Effector memory CD8-positive, alpha-beta T cell (primary cell): ENCODE data around the gene WAPL.

ENCODE experiments used
- ATAC-seq: fragments of 150-1000 bp; cut with Tn5 transposase; replicated peaks from 2 replicates; pipeline ENCODE4 v1.10.0; 2021; ENCODE audit warnings: mild to moderate bottlenecking, moderate library complexity
- DNase-seq, 3 experiments: peaks; one replicate each; pipeline ENCODE4 v3.0.0; 2021
- H3K27ac Mint-ChIP-seq, 2 donors: one replicate each; pipeline ENCODE4 v1.8.0; 2022; ENCODE audit warnings: mild to moderate bottlenecking in 2 of 2, mixed read lengths in 2 of 2, moderate library complexity in 2 of 2
- H3K27me3 Mint-ChIP-seq, 2 donors: one replicate each; pipeline ENCODE4 v1.8.0; 2022; ENCODE audit warnings: mixed read lengths in 2 of 2
- H3K36me3 Mint-ChIP-seq: one replicate; pipeline ENCODE4 v1.8.0; 2022; ENCODE audit warnings: mild to moderate bottlenecking, moderate library complexity, mixed read lengths; ENCODE audit not compliant: insufficient read depth
- H3K4me1 Mint-ChIP-seq, 2 donors: one replicate each; pipeline ENCODE4 v1.8.0; 2022; ENCODE audit warnings: low read depth in 2 of 2, mixed read lengths in 2 of 2
- H3K4me3 Mint-ChIP-seq, 2 donors: one replicate each; pipeline ENCODE4 v1.8.0; 2022; ENCODE audit warnings: mild to moderate bottlenecking in 2 of 2, mixed read lengths in 2 of 2, moderate library complexity in 2 of 2
- H3K9me3 Mint-ChIP-seq, 2 donors: one replicate each; pipeline ENCODE4 v1.8.0; 2022; ENCODE audit warnings: mixed read lengths in 2 of 2

The WAPL gene

GRCh38 chr10:86512137-86512536 lies 9.5 kb downstream of the WAPL start:
- ATAC-seq = no peak
- Mint-ChIP-seq H3K27ac (peak overlapping the region; percentile 19 to 82), H3K4me3 (peak overlapping the region in 1 of 2 donors; percentile 51), H3K27me3 (no peaks in the 10 kb centered on the region), H3K36me3 (peaks cover 57% of the 10 kb centered on the region), H3K9me3 (no peaks in the 10 kb centered on the region), H3K4me1 (peaks cover 42 to 53% of the 10 kb centered on the region in 2 donors)
- no peak for DNase-seq

DNA sequence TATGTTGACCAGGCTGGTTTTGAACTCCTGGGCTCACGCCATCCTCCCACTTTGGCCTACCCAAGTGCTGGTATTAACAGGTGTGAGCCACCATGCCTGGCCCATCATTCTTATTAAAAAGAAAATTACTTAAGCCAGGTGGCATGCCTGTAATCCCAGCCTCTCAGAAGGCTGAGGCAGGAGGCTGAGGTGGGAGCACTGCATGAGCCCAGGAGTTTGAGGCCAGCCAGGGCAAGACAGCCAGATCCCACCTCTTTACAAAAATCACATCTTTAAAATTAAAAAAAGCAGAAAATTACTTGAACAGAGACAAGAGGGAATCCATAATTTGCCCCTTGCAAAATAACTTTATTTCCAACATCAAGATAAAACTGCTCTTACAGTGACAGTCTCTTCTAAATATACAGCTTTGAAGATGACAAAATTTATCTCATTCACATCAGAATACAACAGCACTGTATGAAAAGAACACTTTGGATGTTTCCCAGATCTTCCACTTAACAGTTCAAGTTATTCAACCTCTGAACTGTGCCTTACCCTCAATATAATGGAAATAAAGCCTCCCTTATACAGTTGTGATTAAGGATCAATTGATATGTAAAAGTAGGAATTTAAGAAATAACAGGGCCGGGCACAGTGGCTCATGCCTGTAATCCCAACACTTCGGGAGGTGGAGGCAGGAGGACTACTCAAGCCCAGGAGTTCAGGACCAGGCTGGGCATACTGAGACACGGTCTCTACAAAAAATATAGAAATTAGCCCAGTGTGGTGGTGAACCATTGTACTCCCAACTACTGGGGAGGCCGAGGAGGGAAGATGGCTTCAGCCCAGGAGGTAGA lies 10.3 kb downstream of the WAPL start:
- Mint-ChIP-seq H3K9me3 (no peaks in the 10 kb centered on the region), H3K27me3 (no peaks in the 10 kb centered on the region), H3K36me3 (peaks cover 51% of the 10 kb centered on the region), H3K4me3 (no peak overlapping the region), H3K27ac (peak overlapping the region; percentile 29 to 82), H3K4me1 (peaks cover 33 to 48% of the 10 kb centered on the region in 2 donors)
- DNase-seq (no peak), ATAC-seq (no peak)

GRCh38 chr10:86509145-86509544 lies 12.4 kb downstream of the WAPL start:
- no peaks in the 10 kb centered on the region for H3K9me3 Mint-ChIP-seq
- H3K36me3 Mint-ChIP-seq = peaks cover 44% of the 10 kb centered on the region
- H3K4me1 Mint-ChIP-seq = peaks cover 20 to 41% of the 10 kb centered on the region in 2 donors
- no peaks in the 10 kb centered on the region for H3K27me3 Mint-ChIP-seq
- no peak for DNase-seq
- no peak for ATAC-seq
- H3K27ac Mint-ChIP-seq = no peak overlapping the region
- H3K4me3 Mint-ChIP-seq = no peak overlapping the region

GRCh38 chr10:86508217-86508616 lies 13.4 kb downstream of the WAPL start:
- Mint-ChIP-seq H3K9me3 (no peaks in the 10 kb centered on the region), H3K27me3 (no peaks in the 10 kb centered on the region), H3K4me3 (no peak overlapping the region), H3K36me3 (peaks cover 40% of the 10 kb centered on the region), H3K27ac (no peak overlapping the region), H3K4me1 (peaks cover 16 to 36% of the 10 kb centered on the region in 2 donors)
- no peak for ATAC-seq
- DNase-seq = no peak

GRCh38 chr10:86506499-86506898 lies 15.1 kb downstream of the WAPL start:
- Mint-ChIP-seq H3K36me3 (peaks cover 51% of the 10 kb centered on the region), H3K4me3 (no peak overlapping the region), H3K27me3 (no peaks in the 10 kb centered on the region), H3K9me3 (no peaks in the 10 kb centered on the region), H3K4me1 (peaks cover 14 to 36% of the 10 kb centered on the region in 2 donors), H3K27ac (peak overlapping the region in 1 of 2 donors; percentile 36)
- DNase-seq (no peak), ATAC-seq (no peak)

- no peak for ATAC-seq
- peaks cover 48% of the 10 kb centered on the region for H3K36me3 Mint-ChIP-seq
- H3K27me3 Mint-ChIP-seq = no peaks in the 10 kb centered on the region
- H3K27ac Mint-ChIP-seq = peak overlapping the region in 1 of 2 donors; percentile 36
- no peak for DNase-seq
- peaks cover 17 to 36% of the 10 kb centered on the region in 2 donors for H3K4me1 Mint-ChIP-seq
- no peaks in the 10 kb centered on the region for H3K9me3 Mint-ChIP-seq
- H3K4me3 Mint-ChIP-seq = peak overlapping the region in 1 of 2 donors; percentile 15
Observed at GRCh38 chr10:86506062-86506461, 15.5 kb downstream of the WAPL start.

- Mint-ChIP-seq H3K36me3 (peaks cover 50% of the 10 kb centered on the region), H3K27me3 (no peaks in the 10 kb centered on the region), H3K4me1 (peaks cover 27 to 49% of the 10 kb centered on the region in 2 donors), H3K27ac (no peak overlapping the region), H3K9me3 (no peaks in the 10 kb centered on the region), H3K4me3 (no peak overlapping the region)
- DNase-seq (no peak), ATAC-seq (no peak)
Observed at GRCh38 chr10:86504510-86504909, 17.1 kb downstream of the WAPL start.

GRCh38 chr10:86500846-86501245 lies 20.7 kb downstream of the WAPL start:
- Mint-ChIP-seq H3K4me1 (peaks cover 31 to 63% of the 10 kb centered on the region in 2 donors), H3K27me3 (no peaks in the 10 kb centered on the region), H3K4me3 (no peak overlapping the region), H3K9me3 (no peaks in the 10 kb centered on the region), H3K27ac (peak overlapping the region; percentile 8 to 65), H3K36me3 (peaks cover 66% of the 10 kb centered on the region)
- DNase-seq (no peak), ATAC-seq (no peak)

GRCh38 chr10:86498598-86498997 lies 23.0 kb downstream of the WAPL start:
- Mint-ChIP-seq H3K9me3 (no peaks in the 10 kb centered on the region), H3K4me3 (no peak overlapping the region), H3K27ac (peak overlapping the region; percentile 8 to 72), H3K36me3 (peaks cover 61% of the 10 kb centered on the region), H3K27me3 (no peaks in the 10 kb centered on the region), H3K4me1 (peaks cover 31 to 64% of the 10 kb centered on the region in 2 donors)
- ATAC-seq = no peak
- DNase-seq = no peak

- no peaks in the 10 kb centered on the region for H3K9me3 Mint-ChIP-seq
- H3K4me3 Mint-ChIP-seq = no peak overlapping the region
- DNase-seq (no peak), ATAC-seq (no peak)
- peaks cover 22 to 54% of the 10 kb centered on the region in 2 donors for H3K4me1 Mint-ChIP-seq
- no peaks in the 10 kb centered on the region for H3K27me3 Mint-ChIP-seq
- H3K27ac Mint-ChIP-seq = peak overlapping the region in 1 of 2 donors; percentile 72
- H3K36me3 Mint-ChIP-seq = peaks cover 53% of the 10 kb centered on the region
Observed at GRCh38 chr10:86497621-86498020, 24.0 kb downstream of the WAPL start.

DNA sequence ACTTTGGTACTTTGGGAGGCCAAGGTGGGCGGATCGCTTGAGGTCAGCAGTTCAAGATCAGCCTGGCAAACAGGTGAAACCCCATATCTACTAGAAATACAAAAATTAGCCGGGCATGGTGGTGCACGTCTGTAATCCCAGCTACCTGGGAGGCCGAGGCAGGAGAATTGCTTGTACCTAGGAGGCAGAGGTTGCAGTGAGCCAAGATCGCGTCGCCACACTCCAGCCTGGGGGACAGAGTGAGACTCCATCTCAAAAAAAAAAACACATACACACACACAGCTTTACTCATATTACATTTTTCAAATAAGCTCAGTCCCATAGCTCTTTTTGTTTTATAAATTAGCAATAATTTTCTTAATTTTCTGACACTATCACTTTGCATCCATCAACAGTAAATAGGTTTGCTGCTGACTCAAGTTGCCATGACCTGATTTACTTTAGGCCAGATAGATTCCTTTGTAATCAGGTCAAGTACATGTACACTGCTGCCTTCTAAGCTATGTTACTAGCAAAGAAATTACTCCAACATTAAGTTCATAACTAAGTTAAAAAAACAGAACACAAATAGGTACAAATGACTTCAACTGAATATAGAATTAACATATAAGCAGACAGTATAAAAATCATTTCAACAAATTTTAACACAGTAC lies 31.5 kb downstream of the WAPL start:
- Mint-ChIP-seq H3K27ac (no peak overlapping the region), H3K36me3 (peaks cover 33% of the 10 kb centered on the region), H3K4me1 (peaks cover 12 to 20% of the 10 kb centered on the region in 2 donors), H3K27me3 (no peaks in the 10 kb centered on the region), H3K9me3 (no peaks in the 10 kb centered on the region), H3K4me3 (no peak overlapping the region)
- ATAC-seq (no peak), DNase-seq (no peak)

DNA sequence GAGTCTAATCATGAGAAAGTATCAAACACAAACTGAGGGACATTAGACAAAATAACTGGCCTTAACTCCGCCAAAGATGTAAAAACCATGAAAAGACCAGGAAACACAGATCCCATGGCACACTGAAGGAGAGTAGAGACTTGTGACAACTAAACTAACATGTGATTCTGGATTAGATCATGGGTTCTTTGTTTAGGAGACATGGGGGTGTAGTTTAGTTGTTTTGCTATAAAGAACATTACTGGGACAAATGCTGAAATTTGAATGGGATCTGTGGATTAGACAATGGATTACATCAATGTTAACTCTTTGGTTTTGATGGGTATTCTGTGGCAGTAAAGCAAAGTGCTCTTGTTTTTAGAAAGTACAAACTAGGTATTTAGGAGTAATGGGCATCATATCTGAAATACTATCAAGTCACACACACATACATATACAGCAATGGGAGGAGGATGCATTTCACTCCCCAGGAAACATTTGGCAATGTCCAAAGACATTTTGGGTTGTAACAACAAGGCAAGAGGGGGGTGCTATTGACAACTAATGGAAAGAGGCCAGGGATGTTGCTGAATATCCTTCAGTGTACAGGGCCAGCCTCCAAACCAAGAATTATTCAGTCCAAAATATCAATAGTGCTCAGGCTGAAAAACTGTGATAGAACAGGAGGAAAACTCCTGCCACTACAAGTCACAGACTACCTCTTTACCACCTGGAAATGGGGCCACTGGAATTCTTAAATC lies 32.4 kb downstream of the WAPL start:
- Mint-ChIP-seq H3K27ac (peak overlapping the region in 1 of 2 donors; percentile 13), H3K9me3 (no peaks in the 10 kb centered on the region), H3K36me3 (peaks cover 33% of the 10 kb centered on the region), H3K27me3 (no peaks in the 10 kb centered on the region), H3K4me3 (no peak overlapping the region), H3K4me1 (peaks cover 12 to 20% of the 10 kb centered on the region in 2 donors)
- no peak for ATAC-seq
- no peak for DNase-seq

- peaks cover 38% of the 10 kb centered on the region for H3K36me3 Mint-ChIP-seq
- no peaks in the 10 kb centered on the region for H3K27me3 Mint-ChIP-seq
- H3K27ac Mint-ChIP-seq = no peak overlapping the region
- peaks cover 10 to 20% of the 10 kb centered on the region in 2 donors for H3K4me1 Mint-ChIP-seq
- H3K4me3 Mint-ChIP-seq = no peak overlapping the region
- H3K9me3 Mint-ChIP-seq = no peaks in the 10 kb centered on the region
- no peak for ATAC-seq
- no peak for DNase-seq
Observed at GRCh38 chr10:86486856-86487255, 34.7 kb downstream of the WAPL start.
